ENCODE results near the gene TMEM253. TPM values are rescaled to one million over a fixed set of nuclear protein-coding genes. Genes with fewer than 3 reads are reported as not detected.

The TMEM253 gene
- polyA plus RNA-seq, 1 of the 3 experiments (the other 2 are of a cell fraction) = 0.82 TPM

DNA sequence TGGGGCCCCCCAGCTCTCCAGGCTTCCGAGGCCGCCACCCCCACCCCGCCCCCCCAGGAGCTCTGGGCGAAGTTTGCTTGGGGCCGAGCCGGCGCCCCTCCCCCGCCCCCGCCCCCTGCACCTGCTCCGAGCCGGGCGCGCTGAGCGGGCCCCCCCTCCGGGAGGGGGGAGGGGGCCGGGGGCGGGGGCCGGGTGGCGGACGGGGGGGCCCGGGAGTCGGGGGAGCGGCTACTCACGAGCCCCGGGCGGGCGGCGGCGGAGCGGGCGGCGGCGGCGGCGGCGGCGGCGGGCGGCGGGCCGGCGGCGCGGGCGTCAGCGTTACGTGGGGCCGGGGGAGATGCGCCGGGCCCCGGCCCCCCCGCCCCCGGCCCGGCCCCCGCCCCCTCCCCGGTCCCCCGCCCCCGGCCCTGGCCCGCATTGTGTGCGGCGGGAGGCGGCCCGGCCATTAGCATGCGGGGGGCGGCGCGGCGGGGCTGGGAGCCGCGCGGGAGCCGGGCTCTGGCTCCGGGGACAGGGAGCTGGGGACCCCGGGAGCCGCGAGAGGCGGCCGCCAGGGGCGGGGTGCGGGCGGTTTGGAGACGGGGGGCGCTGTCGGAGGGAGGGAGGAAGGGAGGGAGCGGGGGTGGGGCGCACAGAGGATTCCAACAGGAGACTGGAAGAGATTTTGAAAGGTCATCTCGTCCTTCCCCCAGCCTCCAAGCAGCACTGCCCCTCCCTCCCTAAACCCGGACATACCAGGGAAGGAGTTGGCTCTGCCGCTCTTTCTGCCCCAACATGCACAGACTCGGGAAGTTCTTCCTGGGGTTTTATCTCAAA is 2.6 kb upstream of the TMEM253 start, which contains the start of gene ZNF219 (continued):
- TF ChIP-seq, protein P1, sequence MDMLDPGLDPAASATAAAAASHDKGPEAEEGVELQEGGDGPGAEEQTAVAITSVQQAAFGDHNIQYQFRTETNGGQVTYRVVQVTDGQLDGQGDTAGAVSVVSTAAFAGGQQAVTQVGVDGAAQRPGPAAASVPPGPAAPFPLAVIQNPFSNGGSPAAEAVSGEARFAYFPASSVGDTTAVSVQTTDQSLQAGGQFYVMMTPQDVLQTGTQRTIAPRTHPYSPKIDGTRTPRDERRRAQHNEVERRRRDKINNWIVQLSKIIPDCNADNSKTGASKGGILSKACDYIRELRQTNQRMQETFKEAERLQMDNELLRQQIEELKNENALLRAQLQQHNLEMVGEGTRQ (IDR thresholded peaks at IDR 0.05; ENCODE audit: borderline replicate concordance, low read depth, low read length) = no peak
- TF ChIP-seq MXI1 (IDR thresholded peaks at IDR 0.05; ENCODE audit: low read depth, low read length) (0 out of 2 replicates have a peak, but pooled peaks have one; percentile 8), NFIC (IDR thresholded peaks at IDR 0.05; ENCODE audit: borderline replicate concordance) (peak; percentile 24; the same call in 1 of the 2 replicates), ELF1 (IDR thresholded peaks at IDR 0.05) (peak; percentile 62; the same call in 1 of the 2 replicates), NRF1 (IDR thresholded peaks at IDR 0.05; ENCODE audit: low read depth, low read length) (no peak), RFX5 (IDR thresholded peaks at IDR 0.05; ENCODE audit: low read length) (no peak), GATA2 (CRISPR knock-in tag; IDR thresholded peaks at IDR 0.05) (no peak), JUND (IDR thresholded peaks at IDR 0.05) (no peak), PBX3 (IDR thresholded peaks at IDR 0.05) (no peak), MAX (IDR thresholded peaks at IDR 0.05; ENCODE audit: low read depth) (0 out of 2 replicates have a peak, but pooled peaks have one; percentile 24), TAF1 (IDR thresholded peaks at IDR 0.05; ENCODE audit: borderline replicate concordance, low read depth, low read length) (no peak; the same call in 1 of the 2 replicates), GABPA (IDR thresholded peaks at IDR 0.05; ENCODE audit: low read depth) (peak; percentile 35; the same call in 1 of the 2 replicates), SMC3 (IDR thresholded peaks at IDR 0.05; ENCODE audit: low read depth, low read length) (no peak)

DNA sequence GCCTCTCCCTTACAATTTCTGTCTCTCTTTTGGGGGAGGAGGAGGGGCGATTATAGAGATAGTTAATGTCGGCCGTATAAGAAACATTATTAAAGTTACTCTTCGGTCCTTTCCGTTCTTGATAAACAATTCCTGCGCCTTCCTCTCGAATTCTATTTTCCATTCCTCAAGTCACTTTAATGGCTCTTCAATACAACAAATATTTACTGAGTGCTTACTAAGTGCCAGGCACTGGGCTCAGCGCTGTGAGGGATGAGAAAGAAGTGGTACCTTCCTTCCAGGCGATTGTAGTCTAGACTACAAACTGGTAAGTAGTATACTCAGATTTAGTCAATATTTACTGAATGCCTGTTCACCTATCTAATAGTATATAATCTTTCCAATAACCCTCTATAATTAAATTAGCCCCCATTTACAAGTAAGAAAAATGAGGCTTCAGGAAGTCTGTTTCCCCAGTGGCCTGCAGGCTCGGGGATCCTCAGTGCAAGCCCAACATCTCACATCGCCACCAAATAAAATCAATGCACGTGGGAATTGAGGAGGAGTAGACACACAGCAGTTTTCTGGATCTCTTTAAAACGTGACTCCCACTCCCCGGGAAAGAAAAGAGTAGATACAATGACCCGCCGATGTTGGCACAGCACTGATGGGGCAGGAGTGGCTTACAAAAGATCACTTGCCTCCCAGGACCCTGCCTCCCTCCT is 1.8 kb upstream of the TMEM253 start:
- Histone ChIP-seq H3K27ac (ENCODE audit: low read depth in 2 of 2, low read length in 1 of 2) (peak overlapping the region; percentile 24 to 94; a peak in 3 of 4 replicates), H2AFZ (ENCODE audit: low read depth) (peak overlapping the region; percentile 89), H3K9me3 (no peaks in the 10 kb centered on the region), H3K4me3 (ENCODE audit: low read depth in 2 of 2, low read length in 1 of 2) (peak overlapping the region; percentile 68 to 76), H3K9me2 (no peaks in the 10 kb centered on the region), H3K4me2 (peak overlapping the region; percentile 75), H3K9ac (peak overlapping the region; percentile 68), H4K20me1 (ENCODE audit: insufficient read depth) (peaks cover 6% of the 10 kb centered on the region; the same call in 1 of the 2 replicates), H3K27me3 (ENCODE audit: insufficient read depth) (no peaks in the 10 kb centered on the region), H3K79me2 (ENCODE audit: insufficient read depth) (no peaks in the 10 kb centered on the region), H3K36me3 (replicated peaks in 1 of 2; ENCODE audit: control insufficient read depth in 1 of 2, insufficient read depth in 2 of 2, low read length in 1 of 2) (no peaks in the 10 kb centered on the region), H3F3A (replicated peaks; ENCODE audit: insufficient read depth) (peaks cover 38% of the 10 kb centered on the region), H3K4me1 (ENCODE audit: control insufficient read depth in 1 of 2, insufficient read depth in 2 of 2, low read depth in 1 of 2, low read length in 1 of 2) (peaks cover 30 to 34% of the 10 kb centered on the region in 2 experiments)
- ChIA-PET POLR2A (interaction anchor here (1.0 to 3.9 kb wide), 2 partner anchors 28 to 98 kb away, joined by 4 to 19 read pairs; partner anchors contain the start of gene ARHGEF40), CTCF (interaction anchor here (1.1 to 20.5 kb wide), 8 partner anchors 14 to 83 kb away, joined by 3 to 555 read pairs (median 6); partner anchors contain the start of genes ARHGEF40 and NDRG2)
- DNase-seq = peak; percentile 46
- TF ChIP-seq TEAD4 (IDR thresholded peaks at IDR 0.05; ENCODE audit: borderline replicate concordance, insufficient read depth) = no peak
- TF ChIP-seq RCOR1 (IDR thresholded peaks at IDR 0.05; ENCODE audit: low read length) = no peak
- TF ChIP-seq MEF2A (IDR thresholded peaks at IDR 0.05; ENCODE audit: borderline replicate concordance, low read depth) = no peak
- TF ChIP-seq EP300 (IDR thresholded peaks at IDR 0.05; ENCODE audit: borderline replicate concordance in 1 of 2, low read depth in 1 of 2, low read length in 1 of 2) = no peak
- TF ChIP-seq MXI1 (IDR thresholded peaks at IDR 0.05; ENCODE audit: low read depth, low read length) = peak; percentile 38; the same call in 1 of the 2 replicates
- TF ChIP-seq, protein P2, sequence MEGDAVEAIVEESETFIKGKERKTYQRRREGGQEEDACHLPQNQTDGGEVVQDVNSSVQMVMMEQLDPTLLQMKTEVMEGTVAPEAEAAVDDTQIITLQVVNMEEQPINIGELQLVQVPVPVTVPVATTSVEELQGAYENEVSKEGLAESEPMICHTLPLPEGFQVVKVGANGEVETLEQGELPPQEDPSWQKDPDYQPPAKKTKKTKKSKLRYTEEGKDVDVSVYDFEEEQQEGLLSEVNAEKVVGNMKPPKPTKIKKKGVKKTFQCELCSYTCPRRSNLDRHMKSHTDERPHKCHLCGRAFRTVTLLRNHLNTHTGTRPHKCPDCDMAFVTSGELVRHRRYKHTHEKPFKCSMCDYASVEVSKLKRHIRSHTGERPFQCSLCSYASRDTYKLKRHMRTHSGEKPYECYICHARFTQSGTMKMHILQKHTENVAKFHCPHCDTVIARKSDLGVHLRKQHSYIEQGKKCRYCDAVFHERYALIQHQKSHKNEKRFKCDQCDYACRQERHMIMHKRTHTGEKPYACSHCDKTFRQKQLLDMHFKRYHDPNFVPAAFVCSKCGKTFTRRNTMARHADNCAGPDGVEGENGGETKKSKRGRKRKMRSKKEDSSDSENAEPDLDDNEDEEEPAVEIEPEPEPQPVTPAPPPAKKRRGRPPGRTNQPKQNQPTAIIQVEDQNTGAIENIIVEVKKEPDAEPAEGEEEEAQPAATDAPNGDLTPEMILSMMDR (IDR thresholded peaks at IDR 0.05) = no peak
- 8% methylated on average over 16 of the region's 16 CpGs for WGBS (ENCODE audit: low lambda C conversion rate)
